ENCODE measurements around the gene ARID5B.

ARID5B gene

GRCh38 chr10:62109587-62110293, 208.2 kb downstream of the ARID5B start:
- no peak for DNase-seq

- DNase-seq, result no peak
Observed at GRCh38 chr10:62112300-62112699, 210.8 kb downstream of the ARID5B start.

GRCh38 chr10:62112963-62113362, 211.5 kb downstream of the ARID5B start:
- peak; percentile 22 for DNase-seq

- peak; percentile 59 for DNase-seq
Observed at GRCh38 chr10:62113680-62114079, 212.2 kb downstream of the ARID5B start.

DNA sequence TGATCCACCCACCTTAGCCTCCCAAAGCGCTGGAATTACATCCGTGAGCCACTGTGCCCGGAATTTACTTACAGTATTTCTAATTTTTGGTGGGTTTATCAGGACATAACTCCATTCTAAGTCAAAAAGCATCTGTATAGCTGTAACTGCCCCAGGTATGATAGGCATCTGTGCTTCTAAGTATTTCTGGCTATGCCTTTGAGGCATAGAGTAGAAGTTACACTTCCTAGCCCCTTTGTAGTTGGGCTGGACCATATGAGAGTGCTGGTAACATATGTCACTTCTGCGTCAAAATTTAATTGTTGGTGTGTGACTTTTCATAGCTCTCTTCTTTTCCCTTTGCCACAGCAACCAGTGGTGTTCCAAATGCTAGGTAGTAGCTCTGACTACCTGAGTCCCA, 213.8 kb downstream of the ARID5B start:
- DNase-seq, result no peak

- DNase-seq, result no peak
Observed at GRCh38 chr10:62115842-62116241, 214.3 kb downstream of the ARID5B start.

DNA sequence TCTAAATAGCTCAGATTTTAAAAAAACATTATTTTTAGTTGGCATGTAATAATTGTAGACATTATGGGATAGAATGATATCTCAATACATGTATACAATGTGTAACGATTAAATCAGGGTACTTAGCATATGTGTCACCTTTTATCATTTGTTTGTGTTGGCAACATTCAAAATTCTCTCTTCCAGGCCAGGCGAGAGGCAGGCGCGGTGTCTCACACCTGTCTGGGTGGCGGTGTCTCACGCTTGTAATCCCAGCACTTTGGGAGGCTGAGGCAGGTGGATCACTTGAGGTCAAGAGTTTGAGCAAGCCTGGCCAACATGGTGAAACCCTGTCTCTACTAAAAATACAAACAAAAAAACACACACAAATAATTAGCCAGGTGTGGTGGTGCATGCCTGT, 215.4 kb downstream of the ARID5B start:
- DNase-seq, result no peak

GRCh38 chr10:62121187-62121530, 219.7 kb downstream of the ARID5B start:
- peak; percentile 72 for DNase-seq

DNA sequence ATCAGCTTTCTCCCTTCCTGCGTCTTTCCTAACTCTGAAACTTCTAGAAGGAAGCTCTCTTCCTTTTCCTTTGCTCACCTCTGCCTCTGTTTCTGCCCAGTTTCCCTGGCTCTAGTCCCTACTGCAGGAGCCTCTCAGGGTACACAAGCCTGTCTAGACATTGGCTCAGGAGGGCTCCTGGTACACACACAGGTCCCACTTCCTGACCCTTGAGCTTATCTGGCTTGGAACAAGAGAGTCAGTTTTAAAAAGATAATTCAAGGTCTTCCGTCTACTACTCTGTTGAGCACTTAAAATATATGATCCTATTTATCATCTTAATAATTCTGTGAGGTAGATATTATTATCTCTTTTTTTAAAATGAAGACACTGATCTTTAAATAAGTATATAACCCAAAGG, 226.5 kb downstream of the ARID5B start:
- DNase-seq, result no peak

DNA sequence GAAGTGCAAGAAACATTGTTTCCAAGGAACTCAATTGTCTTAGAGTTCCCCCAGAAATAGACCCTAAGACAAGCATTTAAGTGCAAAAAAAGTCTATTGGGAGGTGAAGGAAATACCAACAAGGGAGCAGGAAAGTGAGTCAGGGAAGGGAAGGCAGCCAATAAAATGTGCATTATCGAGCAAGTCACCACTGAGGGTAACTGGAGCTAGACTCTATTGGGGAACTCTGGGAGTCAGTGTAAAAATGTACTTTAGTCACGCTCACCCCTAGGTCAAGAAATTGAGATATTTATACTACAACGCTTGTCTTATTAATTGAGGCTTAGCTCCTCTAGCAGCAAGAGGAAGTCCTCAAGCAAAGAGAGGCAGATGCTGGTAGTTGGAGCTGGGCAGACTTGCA, 229.4 kb downstream of the ARID5B start:
- DNase-seq, result no peak

- no peak for DNase-seq
Observed at GRCh38 chr10:62131724-62132123, 230.2 kb downstream of the ARID5B start.

DNA sequence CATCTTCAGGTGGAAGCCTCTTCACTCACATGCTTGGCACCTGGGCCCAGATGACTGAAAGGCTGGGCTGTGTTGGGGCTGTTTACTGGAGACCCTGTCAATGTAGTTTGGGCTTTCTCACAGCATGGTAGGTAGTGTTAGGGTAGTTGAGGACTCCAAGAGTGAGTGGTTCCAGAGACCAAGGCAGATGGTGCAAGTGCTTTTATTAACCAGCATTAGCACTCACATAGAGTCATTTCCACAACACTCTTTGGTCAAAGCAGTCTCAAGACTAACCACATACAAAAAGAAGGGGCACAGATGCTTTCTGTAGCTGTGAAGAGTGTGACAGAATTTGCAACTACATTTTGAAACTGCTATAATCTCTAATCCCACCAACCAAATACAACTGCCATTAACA, 232.1 kb downstream of the ARID5B start:
- DNase-seq, result peak; percentile 63

- no peak for DNase-seq
Observed at GRCh38 chr10:62136931-62137330, 235.4 kb downstream of the ARID5B start.
